Skeletal muscle tissue (tissue), 4 donors: Measurements from ENCODE around the gene PLG. TPM values are rescaled to one million over a fixed set of nuclear protein-coding genes. Genes with fewer than 3 reads are reported as not detected.
"Not testable (repeated sequence)": the region's sequence is repeated elsewhere in the genome, so short reads cannot be mapped to it uniquely, and the experiment has no call there.

Source experiments
- H3K27ac ChIP-seq: one replicate; pipeline ENCODE4 v1.7.0; 2013; ENCODE audit warnings: mild to moderate bottlenecking, low read depth, low read length, inconsistent platforms
- H3K27me3 ChIP-seq, 3 donors: one replicate each; pipeline ENCODE4 v1.7.0; 2013; ENCODE audit warnings: low read length in 3 of 3; ENCODE audit not compliant: control insufficient read depth in 3 of 3, insufficient read depth in 3 of 3
- H3K36me3 ChIP-seq, 3 donors: one replicate each; pipeline ENCODE4 v1.7.0; 2013; ENCODE audit warnings: low read length in 3 of 3; ENCODE audit not compliant: control insufficient read depth in 3 of 3, insufficient read depth in 3 of 3
- H3K4me1 ChIP-seq, 3 donors: one replicate each; pipeline ENCODE4 v1.7.0; 2013; ENCODE audit warnings: low read length in 3 of 3, mild to moderate bottlenecking in 3 of 3; ENCODE audit not compliant: control insufficient read depth in 3 of 3, insufficient read depth in 3 of 3
- H3K4me3 ChIP-seq, 3 donors: one replicate each; pipeline ENCODE4 v1.7.0; 2013; ENCODE audit warnings: low read length in 3 of 3
- H3K9ac ChIP-seq, 3 donors: one replicate each; pipeline ENCODE4 v1.7.0; 2013; ENCODE audit warnings: low read length in 3 of 3, mild to moderate bottlenecking in 3 of 3, moderate library complexity in 2 of 3, low read depth in 1 of 3
- H3K9me3 ChIP-seq, 3 donors: one replicate each; pipeline ENCODE4 v1.7.0; 2013; ENCODE audit warnings: low read length in 3 of 3; ENCODE audit not compliant: control insufficient read depth in 3 of 3
- total RNA-seq: library from RNA; depleted of rRNA; stranded (reverse); fragments of >200 nt; gene quantifications from one replicate; pipeline ENCODE4 v1.2.3, GENCODE V29; 2014
- donor health status: Osteomylitis.

The PLG gene
- total RNA-seq, 1 donor from 2014 or later: 2.6 TPM

DNA sequence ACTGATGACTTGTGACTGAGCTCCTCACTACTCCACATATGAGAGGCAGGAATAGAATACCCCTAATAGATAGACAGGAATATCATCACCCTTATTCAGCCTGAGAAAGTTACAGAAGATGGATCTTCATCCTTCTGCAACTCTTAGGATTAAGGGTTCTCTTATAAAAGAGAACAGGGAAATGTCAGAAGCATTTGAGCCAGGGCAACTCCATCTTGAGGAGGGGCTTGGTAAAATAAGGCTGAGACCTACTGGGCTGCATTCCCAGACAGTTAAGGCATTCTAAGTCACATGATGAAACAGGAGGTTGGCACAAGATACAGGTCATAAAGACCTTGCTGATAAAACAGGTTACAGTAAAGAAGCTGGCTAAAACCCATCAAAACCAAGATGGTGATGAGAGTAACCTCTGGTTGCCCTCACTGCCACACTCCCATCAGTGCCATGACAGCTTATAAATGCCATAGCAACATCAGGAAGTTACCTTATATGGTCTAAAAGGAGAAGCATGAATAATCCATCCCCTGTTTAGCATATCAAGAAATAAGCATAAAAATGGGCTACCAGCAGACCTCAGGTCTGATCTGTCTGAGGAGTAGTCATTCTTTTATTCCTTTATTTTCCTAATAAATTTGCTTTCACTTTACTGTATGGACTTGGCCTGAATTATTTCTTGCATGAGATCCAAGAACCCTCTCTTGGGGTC is 97.9 kb downstream of the PLG start:
- H3K9ac ChIP-seq: no peak overlapping the region

DNA sequence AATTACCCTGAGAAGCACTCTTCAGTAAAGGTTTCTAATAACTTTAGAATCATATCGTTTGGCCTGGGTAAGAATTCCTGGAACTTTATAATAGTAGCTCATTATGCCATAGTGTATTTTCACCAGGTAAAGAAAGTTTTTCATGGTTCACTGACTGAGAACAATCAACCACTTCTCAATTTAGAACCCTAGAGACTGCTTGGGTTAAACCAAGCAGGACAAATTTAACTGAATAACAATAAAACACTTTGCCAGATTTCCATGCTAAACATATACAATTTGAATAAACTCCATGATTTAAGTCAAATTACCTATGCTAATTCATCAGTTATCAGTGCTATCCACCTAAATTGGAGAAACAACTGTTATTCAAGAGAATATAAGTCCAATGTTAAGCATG is 99.4 kb downstream of the PLG start:
- Histone ChIP-seq H3K4me1 (no peaks in the 10 kb centered on the region), H3K27me3 (no peaks in the 10 kb centered on the region), H3K4me3 (no peak overlapping the region), H3K9me3 (peaks cover 0 to 3% (median 0%) of the 10 kb centered on the region in 3 donors), H3K27ac (no peak overlapping the region), H3K9ac (no peak overlapping the region), H3K36me3 (no peaks in the 10 kb centered on the region)

More for the DNA sequence above, 97.9 kb downstream of the PLG start:
- no peaks in the 10 kb centered on the region for H3K4me1 ChIP-seq
- no peaks in the 10 kb centered on the region for H3K27me3 ChIP-seq
- H3K4me3 ChIP-seq: no peak overlapping the region
- H3K27ac ChIP-seq: no peak overlapping the region
- no peaks in the 10 kb centered on the region for H3K36me3 ChIP-seq
- peaks cover 0 to 3% (median 0%) of the 10 kb centered on the region in 3 donors for H3K9me3 ChIP-seq

DNA sequence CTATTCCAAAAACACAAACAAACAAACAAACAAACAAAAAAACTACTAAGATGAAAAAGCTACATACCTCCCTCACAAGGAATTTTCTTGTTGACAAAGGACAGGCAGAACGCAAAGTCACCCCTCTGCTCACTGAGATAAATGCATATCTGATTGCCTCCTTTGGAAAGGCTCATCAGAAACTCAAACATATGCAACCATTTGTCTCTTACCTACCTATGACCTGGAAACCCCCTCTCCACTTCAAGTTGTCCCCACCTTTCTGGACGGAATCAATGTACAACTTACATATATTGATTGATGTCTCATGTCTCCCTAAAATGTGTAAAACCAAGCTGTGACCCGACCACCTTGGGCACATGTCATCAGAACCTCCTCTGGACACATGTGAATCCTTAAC is 100.0 kb downstream of the PLG start:
- H3K27me3 ChIP-seq, H3K9me3 ChIP-seq, H3K27ac ChIP-seq, H3K36me3 ChIP-seq, H3K4me3 ChIP-seq, H3K9ac ChIP-seq, H3K4me1 ChIP-seq: not testable (repeated sequence)

Other genes starting within 250 kb of the PLG start
- not detected for gene LPA, start 38.0 kb upstream of the PLG start, total RNA-seq